ENCODE data around the gene PA2G4. TPM values are rescaled to one million over a fixed set of nuclear protein-coding genes. Genes with fewer than 3 reads are reported as not detected.

PA2G4 gene
- polyA plus RNA-seq, 1 donor from 2014 or later: 115 TPM

GRCh38 chr12:56162468-56163290, 58.3 kb downstream of the PA2G4 start:
- Histone ChIP-seq H3K9me2 (ENCODE audit: insufficient read depth, low read length) (no peaks in the 10 kb centered on the region), H3K27me3 (ENCODE audit: insufficient read depth, low read depth, low read length) (no peaks in the 10 kb centered on the region), H4K20me1 (ENCODE audit: insufficient read depth) (peaks cover 5% of the 10 kb centered on the region), H3K9me3 (ENCODE audit: low read length) (no peaks in the 10 kb centered on the region), H3K4me3 (ENCODE audit: low read length) (no peak overlapping the region), H3K4me2 (ENCODE audit: low read length) (no peak overlapping the region), H3K79me2 (replicated peaks; ENCODE audit: insufficient read depth, low read length) (peaks cover 26% of the 10 kb centered on the region), H3K9ac (ENCODE audit: low read length) (no peak overlapping the region), H3F3A (ENCODE audit: insufficient read depth, low read length, poor library complexity, severe bottlenecking) (peaks cover 5% of the 10 kb centered on the region), H2AFZ (ENCODE audit: low read depth, low read length) (no peak overlapping the region), H3K36me3 (ENCODE audit: insufficient read depth, low read length) (peaks cover 13% of the 10 kb centered on the region), H3K27ac (ENCODE audit: low read length) (no peak overlapping the region)
- TF ChIP-seq CTCF (IDR thresholded peaks at IDR 0.05; ENCODE audit: poor library complexity, severe bottlenecking) (no peak), POLR2AphosphoS5 (IDR thresholded peaks at IDR 0.05) (no peak), SMC3 (conservative IDR thresholded peaks at IDR 0.05; ENCODE audit: poor library complexity) (no peak), REST (IDR thresholded peaks at IDR 0.05; ENCODE audit: borderline replicate concordance) (no peak), EP300 (conservative IDR thresholded peaks at IDR 0.05; ENCODE audit: poor library complexity, severe bottlenecking) (no peak), EZH2 (IDR thresholded peaks at IDR 0.05; ENCODE audit: borderline replicate concordance, insufficient read depth, low read length, poor library complexity, severe bottlenecking) (no peak), MXI1 (conservative IDR thresholded peaks at IDR 0.05; ENCODE audit: poor library complexity, severe bottlenecking) (no peak), RAD21 (conservative IDR thresholded peaks at IDR 0.05) (no peak), TAF1 (IDR thresholded peaks at IDR 0.05; ENCODE audit: low read depth) (no peak)

Other genes with a start within 250 kb of the PA2G4 start
- 45.7 and 49.3 TPM in 2 replicates for gene PYM1, start 176.7 kb upstream of the PA2G4 start, polyA plus RNA-seq
- gene DGKA, start 173.4 kb upstream of the PA2G4 start, polyA plus RNA-seq: 1.1 and 1.2 TPM in 2 replicates
- not detected in 2 replicates for gene PMEL, start 138.5 kb upstream of the PA2G4 start, polyA plus RNA-seq
- 2.3 and 2.6 TPM in 2 replicates for gene CDK2, start 137.7 kb upstream of the PA2G4 start, polyA plus RNA-seq
- gene RAB5B, start 130.5 kb upstream of the PA2G4 start, polyA plus RNA-seq: 39.6 and 43.9 TPM in 2 replicates
- gene SUOX, start 107.3 kb upstream of the PA2G4 start, polyA plus RNA-seq: 13.1 and 20.4 TPM in 2 replicates
- gene IKZF4, start 83.5 kb upstream of the PA2G4 start, polyA plus RNA-seq: 4.8 and 5.0 TPM in 2 replicates
- 598 and 686 TPM in 2 replicates for gene RPS26, start 62.6 kb upstream of the PA2G4 start, polyA plus RNA-seq
- gene ERBB3, start 24.4 kb upstream of the PA2G4 start, polyA plus RNA-seq: 0.58 and 0.78 TPM in 2 replicates
- gene RPL41, start 12.1 kb downstream of the PA2G4 start, polyA plus RNA-seq: 1,970 and 2,186 TPM in 2 replicates
- 6.7 and 11.3 TPM in 2 replicates for gene ZC3H10, start 13.7 kb downstream of the PA2G4 start, polyA plus RNA-seq
- 19.6 and 25.1 TPM in 2 replicates for gene ESYT1, start 23.7 kb downstream of the PA2G4 start, polyA plus RNA-seq
- 369 and 376 TPM in 2 replicates for gene MYL6B, start 48.0 kb downstream of the PA2G4 start, polyA plus RNA-seq
- gene MYL6, start 53.8 kb downstream of the PA2G4 start, polyA plus RNA-seq: 2,918 and 3,234 TPM in 2 replicates
- gene SMARCC2, start 84.9 kb downstream of the PA2G4 start, polyA plus RNA-seq: 85.6 and 93.2 TPM in 2 replicates
- 87.9 and 108 TPM in 2 replicates for gene RNF41, start 117.4 kb downstream of the PA2G4 start, polyA plus RNA-seq
- 54.3 and 79.1 TPM in 2 replicates for gene NABP2, start 119.8 kb downstream of the PA2G4 start, polyA plus RNA-seq
- gene SLC39A5, start 125.5 kb downstream of the PA2G4 start, polyA plus RNA-seq: 0.33 TPM in 1 of 2 replicates, not detected in the other
- 7.3 and 8.3 TPM in 2 replicates for gene ANKRD52, start 153.8 kb downstream of the PA2G4 start, polyA plus RNA-seq
- gene COQ10A, start 162.4 kb downstream of the PA2G4 start, polyA plus RNA-seq: 56.5 and 62.4 TPM in 2 replicates
- gene CS, start 195.8 kb downstream of the PA2G4 start, polyA plus RNA-seq: 65.7 and 101 TPM in 2 replicates
- 169 and 175 TPM in 2 replicates for gene CNPY2, start 211.4 kb downstream of the PA2G4 start, polyA plus RNA-seq
- 63.0 and 80.1 TPM in 2 replicates for gene PAN2, start 229.4 kb downstream of the PA2G4 start, polyA plus RNA-seq
- 0.31 TPM in 1 of 2 replicates, not detected in the other for gene IL23A, start 234.3 kb downstream of the PA2G4 start, polyA plus RNA-seq

Data from neural cell (in vitro differentiated cells).